Esophagus squamous epithelium (tissue), 4 donors: ENCODE measurements around the gene FAM114A2.

Experiments used
- POLR2A ChIP-seq, 4 donors: fragments of 450-650 bp; IDR thresholded peaks; one replicate each; pipeline ENCODE4 v1.6.1; 2017; ENCODE audit warnings: antibody characterized with exemption in 4 of 4, mild to moderate bottlenecking in 4 of 4, moderate library complexity in 3 of 4
- TF ChIP-seq, protein P1 (sequence below), 6 experiments: fragments of 450-650 bp in 4 of 6; fragments of 200-600 bp in 2 of 6; sonication (generic) in 2 of 6; IDR thresholded peaks; one replicate each; pipeline ENCODE4 v1.5.1; 2016 to 2019; ENCODE audit warnings: antibody characterized with exemption in 6 of 6, mild to moderate bottlenecking in 4 of 6, moderate library complexity in 4 of 6

DNA sequence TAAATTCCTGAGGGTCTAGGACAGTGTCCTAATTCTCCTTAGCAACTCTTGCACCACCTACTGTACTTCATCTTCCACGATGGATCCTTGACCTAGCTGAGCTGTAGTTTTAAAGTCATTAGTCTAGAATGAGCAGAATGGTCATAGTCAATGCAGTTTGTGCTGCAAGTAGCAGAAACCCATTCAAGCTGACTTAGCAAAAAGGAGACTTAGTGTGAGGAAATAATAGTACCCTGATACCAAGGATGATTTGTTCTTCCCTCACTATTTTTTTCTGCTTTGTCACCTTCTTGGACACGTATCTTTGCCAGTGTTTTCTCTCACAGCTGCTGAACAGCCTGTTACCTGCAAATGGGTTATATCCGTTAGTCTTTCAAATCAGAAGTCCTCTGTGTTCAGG is 5.4 kb upstream of the FAM114A2 start:
- TF ChIP-seq, protein P1, sequence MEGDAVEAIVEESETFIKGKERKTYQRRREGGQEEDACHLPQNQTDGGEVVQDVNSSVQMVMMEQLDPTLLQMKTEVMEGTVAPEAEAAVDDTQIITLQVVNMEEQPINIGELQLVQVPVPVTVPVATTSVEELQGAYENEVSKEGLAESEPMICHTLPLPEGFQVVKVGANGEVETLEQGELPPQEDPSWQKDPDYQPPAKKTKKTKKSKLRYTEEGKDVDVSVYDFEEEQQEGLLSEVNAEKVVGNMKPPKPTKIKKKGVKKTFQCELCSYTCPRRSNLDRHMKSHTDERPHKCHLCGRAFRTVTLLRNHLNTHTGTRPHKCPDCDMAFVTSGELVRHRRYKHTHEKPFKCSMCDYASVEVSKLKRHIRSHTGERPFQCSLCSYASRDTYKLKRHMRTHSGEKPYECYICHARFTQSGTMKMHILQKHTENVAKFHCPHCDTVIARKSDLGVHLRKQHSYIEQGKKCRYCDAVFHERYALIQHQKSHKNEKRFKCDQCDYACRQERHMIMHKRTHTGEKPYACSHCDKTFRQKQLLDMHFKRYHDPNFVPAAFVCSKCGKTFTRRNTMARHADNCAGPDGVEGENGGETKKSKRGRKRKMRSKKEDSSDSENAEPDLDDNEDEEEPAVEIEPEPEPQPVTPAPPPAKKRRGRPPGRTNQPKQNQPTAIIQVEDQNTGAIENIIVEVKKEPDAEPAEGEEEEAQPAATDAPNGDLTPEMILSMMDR (IDR thresholded peaks at IDR 0.05) = no peak
- TF ChIP-seq POLR2A (IDR thresholded peaks at IDR 0.05) = no peak
